Measurements from ENCODE around the gene PDLIM1. TPM values are rescaled to one million over a fixed set of nuclear protein-coding genes. Genes with fewer than 3 reads are reported as not detected.
A peak's percentile ranks its signal among the peaks of the same experiment; 100 is the strongest.

Gene PDLIM1
- total and polyA plus RNA-seq, 2 of the 13 experiments (the other 11 are each of a cell fraction or from before 2014, with no cell fraction given): 119 to 123 TPM

GRCh38 chr10:95256268-95256667, 34.5 kb downstream of the PDLIM1 start:
- Histone ChIP-seq H3K4me3 (replicated peaks in 1 of 3; ENCODE audit: insufficient read depth in 1 of 3, low read depth in 2 of 3, low read length in 3 of 3) (no peak overlapping the region), H3K27ac (ENCODE audit: extremely low read length, insufficient read depth, low read length) (no peak overlapping the region), H2AFZ (ENCODE audit: low read length) (no peak overlapping the region), H3K4me1 (ENCODE audit: insufficient read depth, low read length) (peaks cover 28% of the 10 kb centered on the region), H3K4me2 (ENCODE audit: low read depth, low read length) (no peak overlapping the region), H3K9ac (ENCODE audit: insufficient read depth, low read depth, low read length) (no peak overlapping the region), H4K20me1 (ENCODE audit: insufficient read depth, low read length) (peaks cover 4% of the 10 kb centered on the region; the same call in 1 of the 2 replicates), H3K9me3 (ENCODE audit: low read length) (no peaks in the 10 kb centered on the region), H3K36me3 (replicated peaks in 1 of 2; ENCODE audit: control insufficient read depth in 1 of 2, insufficient read depth in 2 of 2, low read length in 2 of 2) (peaks cover 17 to 67% of the 10 kb centered on the region in 2 experiments), H3K79me2 (ENCODE audit: insufficient read depth, low read length) (peaks cover 52% of the 10 kb centered on the region), H3K27me3 (ENCODE audit: control insufficient read depth in 1 of 2, insufficient read depth in 2 of 2, low read length in 2 of 2) (no peaks in the 10 kb centered on the region)
- intact Hi-C loops (cut with micrococcal nuclease; ENCODE audit: unreplicated experiment) (no loop called here), in situ Hi-C loops (cut with HindIII; ENCODE audit: extremely low pct_ligation_motif_present, low pct_unique_long_range_greater_than_20kb) (no loop called here)
- TF ChIP-seq ZNF766 (CRISPR knock-in tag; IDR thresholded peaks at IDR 0.05; ENCODE audit: borderline replicate concordance) (no peak), RCOR2 (CRISPR knock-in tag; IDR thresholded peaks at IDR 0.05) (0 out of 2 replicates have a peak, but pooled peaks have one; percentile 27)
- DNase-seq (ENCODE audit: low spot score) (no peak), ATAC-seq (no peak), FAIRE-seq (no peak)
- no TSS peak for BruUV-seq (replicated peaks)
- WGBS (ENCODE audit: low lambda C conversion rate): 100% methylated on average over 1 of the region's 1 CpG
- ChIA-PET CTCF (ENCODE audit: low intra/inter-chr PET ratio, low total read pairs) (no interaction called here), POLR2A (no interaction called here)

GRCh38 chr10:95254629-95255028, 36.2 kb downstream of the PDLIM1 start:
- WGBS (ENCODE audit: low lambda C conversion rate): 94% methylated on average over 3 of the region's 3 CpGs
- no peak overlapping the region for H3K4me3 ChIP-seq (replicated peaks in 1 of 3; ENCODE audit: insufficient read depth in 1 of 3, low read depth in 2 of 3, low read length in 3 of 3)
- ChIA-PET POLR2A (no interaction called here), CTCF (ENCODE audit: low intra/inter-chr PET ratio, low total read pairs) (no interaction called here)
- H4K20me1 ChIP-seq (ENCODE audit: insufficient read depth, low read length): peaks cover 4% of the 10 kb centered on the region; the same call in 1 of the 2 replicates
- intact Hi-C loops (cut with micrococcal nuclease; ENCODE audit: unreplicated experiment) (no loop called here), in situ Hi-C loops (cut with HindIII; ENCODE audit: extremely low pct_ligation_motif_present, low pct_unique_long_range_greater_than_20kb) (no loop called here)
- no peak overlapping the region for H3K9ac ChIP-seq (ENCODE audit: insufficient read depth, low read depth, low read length)
- FAIRE-seq (no peak), ATAC-seq (no peak), DNase-seq (ENCODE audit: low spot score) (no peak)
- TF ChIP-seq HHEX (CRISPR knock-in tag; IDR thresholded peaks at IDR 0.05) (no peak), ZNF451 (CRISPR knock-in tag; IDR thresholded peaks at IDR 0.05) (no peak), E2F5 (CRISPR knock-in tag; conservative IDR thresholded peaks at IDR 0.05) (no peak), ZNF205 (CRISPR knock-in tag; IDR thresholded peaks at IDR 0.05) (no peak), BCL6 (CRISPR knock-in tag; IDR thresholded peaks at IDR 0.05) (no peak)
- BruUV-seq (replicated peaks): no TSS peak
- no peak overlapping the region for H3K27ac ChIP-seq (ENCODE audit: extremely low read length, insufficient read depth, low read length)
- H3K27me3 ChIP-seq (ENCODE audit: control insufficient read depth in 1 of 2, insufficient read depth in 2 of 2, low read length in 2 of 2): no peaks in the 10 kb centered on the region
- H3K4me1 ChIP-seq (ENCODE audit: insufficient read depth, low read length): peaks cover 16% of the 10 kb centered on the region
- no peak overlapping the region for H3K4me2 ChIP-seq (ENCODE audit: low read depth, low read length)
- no peaks in the 10 kb centered on the region for H3K9me3 ChIP-seq (ENCODE audit: low read length)
- peaks cover 11 to 53% of the 10 kb centered on the region in 2 experiments for H3K36me3 ChIP-seq (replicated peaks in 1 of 2; ENCODE audit: control insufficient read depth in 1 of 2, insufficient read depth in 2 of 2, low read length in 2 of 2)
- no peak overlapping the region for H2AFZ ChIP-seq (ENCODE audit: low read length)
- H3K79me2 ChIP-seq (ENCODE audit: insufficient read depth, low read length): peaks cover 57% of the 10 kb centered on the region
